AG09309 (cell line): Measurements from ENCODE around the gene GSDMA.
A peak's percentile ranks its signal among the peaks of the same experiment; 100 is the strongest.

Experiments used
- DNase-seq: peaks from one replicate; pipeline ENCODE4 v3.0.0-alpha.2; 2010; ENCODE audit warnings: low read depth
- H3K4me3 ChIP-seq: 2 replicates; pipeline ENCODE4 v1.5.1; 2011; ENCODE audit warnings: mild to moderate bottlenecking, low read depth, low read length, moderate library complexity; ENCODE audit not compliant: control insufficient read depth
- TF ChIP-seq, protein P1 (sequence below): IDR thresholded peaks from 2 replicates; pipeline ENCODE4 v1.5.1; 2011; ENCODE audit warnings: mild to moderate bottlenecking, low read depth, low read length, inconsistent platforms; ENCODE audit not compliant: insufficient read depth, control insufficient read depth; ENCODE audit errors: missing control alignments

GSDMA gene

DNA sequence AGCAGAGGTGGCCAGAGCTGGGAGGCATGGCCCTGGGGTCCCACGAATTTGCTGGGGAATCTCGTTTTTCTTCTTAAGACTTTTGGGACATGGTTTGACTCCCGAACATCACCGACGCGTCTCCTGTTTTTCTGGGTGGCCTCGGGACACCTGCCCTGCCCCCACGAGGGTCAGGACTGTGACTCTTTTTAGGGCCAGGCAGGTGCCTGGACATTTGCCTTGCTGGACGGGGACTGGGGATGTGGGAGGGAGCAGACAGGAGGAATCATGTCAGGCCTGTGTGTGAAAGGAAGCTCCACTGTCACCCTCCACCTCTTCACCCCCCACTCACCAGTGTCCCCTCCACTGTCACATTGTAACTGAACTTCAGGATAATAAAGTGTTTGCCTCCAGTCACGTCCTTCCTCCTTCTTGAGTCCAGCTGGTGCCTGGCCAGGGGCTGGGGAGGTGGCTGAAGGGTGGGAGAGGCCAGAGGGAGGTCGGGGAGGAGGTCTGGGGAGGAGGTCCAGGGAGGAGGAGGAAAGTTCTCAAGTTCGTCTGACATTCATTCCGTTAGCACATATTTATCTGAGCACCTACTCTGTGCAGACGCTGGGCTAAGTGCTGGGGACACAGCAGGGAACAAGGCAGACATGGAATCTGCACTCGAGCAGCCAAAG lies 54.7 kb downstream of the GSDMA start:
- TF ChIP-seq, protein P1, sequence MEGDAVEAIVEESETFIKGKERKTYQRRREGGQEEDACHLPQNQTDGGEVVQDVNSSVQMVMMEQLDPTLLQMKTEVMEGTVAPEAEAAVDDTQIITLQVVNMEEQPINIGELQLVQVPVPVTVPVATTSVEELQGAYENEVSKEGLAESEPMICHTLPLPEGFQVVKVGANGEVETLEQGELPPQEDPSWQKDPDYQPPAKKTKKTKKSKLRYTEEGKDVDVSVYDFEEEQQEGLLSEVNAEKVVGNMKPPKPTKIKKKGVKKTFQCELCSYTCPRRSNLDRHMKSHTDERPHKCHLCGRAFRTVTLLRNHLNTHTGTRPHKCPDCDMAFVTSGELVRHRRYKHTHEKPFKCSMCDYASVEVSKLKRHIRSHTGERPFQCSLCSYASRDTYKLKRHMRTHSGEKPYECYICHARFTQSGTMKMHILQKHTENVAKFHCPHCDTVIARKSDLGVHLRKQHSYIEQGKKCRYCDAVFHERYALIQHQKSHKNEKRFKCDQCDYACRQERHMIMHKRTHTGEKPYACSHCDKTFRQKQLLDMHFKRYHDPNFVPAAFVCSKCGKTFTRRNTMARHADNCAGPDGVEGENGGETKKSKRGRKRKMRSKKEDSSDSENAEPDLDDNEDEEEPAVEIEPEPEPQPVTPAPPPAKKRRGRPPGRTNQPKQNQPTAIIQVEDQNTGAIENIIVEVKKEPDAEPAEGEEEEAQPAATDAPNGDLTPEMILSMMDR = no peak
- no peak overlapping the region for H3K4me3 ChIP-seq
- no peak for DNase-seq

DNA sequence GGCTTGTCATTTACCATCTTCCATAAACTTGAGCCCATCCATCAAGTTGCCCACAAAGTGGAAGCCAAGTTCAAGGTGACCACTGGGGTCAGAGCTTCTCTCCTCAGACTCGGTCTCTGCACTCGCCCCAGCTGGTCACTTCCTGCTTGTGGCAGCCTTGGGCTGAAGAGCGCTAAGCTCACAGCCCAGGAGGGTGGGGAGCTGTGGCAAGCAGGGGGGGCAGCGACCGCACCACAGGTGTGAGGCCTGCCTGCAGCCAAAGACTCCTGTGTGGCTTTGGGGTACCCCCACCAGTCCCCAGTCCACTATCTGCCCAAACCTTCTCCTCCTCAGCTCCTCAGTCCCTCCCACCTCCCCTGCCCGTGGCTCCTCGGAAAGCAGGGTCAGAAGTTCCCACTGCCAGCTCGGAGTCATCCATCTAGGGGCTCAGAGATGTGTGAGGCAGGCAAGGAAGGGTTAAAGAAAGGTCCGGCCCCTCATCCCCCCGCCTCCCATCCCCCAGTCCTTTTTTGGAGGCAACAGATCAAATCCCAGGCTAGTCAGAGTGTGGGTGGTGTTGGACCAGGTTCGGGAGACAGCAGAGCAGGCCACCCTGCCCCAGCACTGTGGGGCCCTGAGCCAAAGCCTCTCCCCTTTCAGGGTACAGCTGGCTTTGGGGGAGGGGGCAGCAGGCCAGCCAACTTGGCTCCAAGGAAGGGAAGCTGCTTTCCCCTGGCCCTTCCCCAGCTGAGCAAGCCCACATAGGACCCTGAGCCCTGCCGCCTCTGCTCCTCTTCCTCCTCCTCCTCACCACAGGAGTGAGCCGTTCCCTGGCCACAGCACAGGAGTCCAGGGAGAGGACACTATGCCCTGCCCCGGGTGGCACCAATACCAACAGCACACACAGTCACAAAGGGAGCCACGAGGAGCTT lies 55.7 kb downstream of the GSDMA start:
- no peak overlapping the region for H3K4me3 ChIP-seq
- no peak for DNase-seq

DNA sequence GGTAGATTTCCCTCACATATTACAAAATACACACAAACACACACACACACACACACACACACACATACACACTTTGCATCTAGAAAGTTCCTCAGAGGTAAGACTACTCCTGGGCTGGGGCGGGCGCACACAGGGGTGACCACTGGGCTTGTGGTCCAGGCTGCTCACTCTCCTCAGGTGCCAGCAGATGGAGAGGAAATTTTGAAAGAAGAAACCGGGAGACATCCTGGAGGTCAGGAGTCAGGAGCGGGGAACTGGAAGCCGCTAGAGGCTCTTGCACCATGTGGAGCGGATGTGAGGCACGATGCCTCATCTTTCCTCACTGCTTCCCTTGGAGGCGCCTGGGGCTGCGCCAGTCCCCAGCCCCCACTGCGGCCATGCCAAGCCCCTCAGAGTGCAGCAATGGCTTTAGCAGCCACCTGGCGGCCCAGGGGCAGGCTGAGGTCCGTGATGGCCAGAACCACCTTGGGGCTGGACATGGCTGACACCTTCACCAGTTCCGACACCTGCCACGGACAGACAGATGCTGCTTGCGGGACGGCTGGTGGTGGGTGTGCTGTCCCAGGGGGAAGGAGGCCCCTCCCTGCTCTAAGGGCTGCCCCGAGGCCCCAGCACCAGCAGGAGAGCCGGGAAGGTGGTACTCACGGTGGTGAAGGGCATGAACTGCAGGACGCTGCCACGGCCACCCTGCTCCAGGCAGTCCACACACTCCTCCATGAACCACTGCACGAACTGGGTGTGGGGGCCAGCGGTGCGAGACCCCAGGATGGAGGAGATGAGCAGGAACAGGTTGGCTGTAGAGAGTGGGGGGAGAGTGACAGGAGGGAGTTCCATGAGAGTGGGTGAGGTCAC lies 56.6 kb downstream of the GSDMA start:
- no peak overlapping the region for H3K4me3 ChIP-seq
- TF ChIP-seq, protein P1 = no peak
- no peak for DNase-seq

More for the DNA sequence above, 55.7 kb downstream of the GSDMA start:
- TF ChIP-seq, protein P1 = no peak

DNA sequence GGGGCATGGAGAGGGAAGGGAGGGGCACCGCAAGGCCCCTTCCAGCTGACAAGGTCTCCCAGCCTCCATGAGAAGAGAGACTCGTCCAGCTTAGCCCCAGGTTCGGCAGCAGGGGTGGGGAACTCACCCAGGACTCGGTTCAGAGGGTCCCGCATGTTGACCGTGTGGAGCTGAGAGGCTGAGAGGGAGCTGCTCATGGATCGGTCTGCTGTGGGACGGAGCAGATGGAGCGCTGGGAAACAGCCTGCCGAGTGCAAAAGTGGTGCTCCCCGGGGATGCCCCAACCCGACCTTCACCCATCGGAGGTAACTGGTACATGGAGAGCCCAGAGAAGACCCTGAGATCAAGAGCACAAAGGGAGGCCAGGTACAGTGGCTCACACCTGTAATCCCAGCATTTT lies 57.3 kb downstream of the GSDMA start:
- TF ChIP-seq, protein P1 = no peak
- DNase-seq = no peak
- H3K4me3 ChIP-seq = no peak overlapping the region

DNA sequence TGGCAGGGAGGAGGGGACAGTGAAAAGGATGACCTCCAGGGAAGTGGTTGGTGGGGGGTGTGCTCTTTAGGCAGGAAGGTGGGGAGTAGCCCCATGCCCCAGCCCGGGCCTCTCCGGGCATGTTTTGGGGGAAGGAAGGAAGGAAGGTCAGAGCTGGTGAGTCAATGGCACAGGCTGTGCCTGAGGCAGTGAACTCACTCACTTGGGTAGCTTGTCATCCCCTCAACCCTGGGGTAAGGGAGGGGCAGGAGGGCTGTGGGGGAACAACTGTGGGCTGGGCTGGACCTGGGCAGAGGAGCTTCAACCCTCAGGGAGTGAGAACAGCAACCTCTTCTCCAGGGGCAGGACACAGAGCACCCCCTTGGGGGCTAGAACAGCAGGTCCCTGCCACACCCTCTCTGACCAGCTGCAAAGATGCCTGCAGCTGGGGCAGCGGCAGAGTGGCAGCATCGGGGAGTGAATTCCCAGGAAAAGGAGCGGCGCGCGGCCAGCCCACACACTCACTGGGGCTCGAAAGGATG lies 58.7 kb downstream of the GSDMA start:
- peak; percentile 29 for DNase-seq
- no peak overlapping the region for H3K4me3 ChIP-seq
- TF ChIP-seq, protein P1 = no peak

DNA sequence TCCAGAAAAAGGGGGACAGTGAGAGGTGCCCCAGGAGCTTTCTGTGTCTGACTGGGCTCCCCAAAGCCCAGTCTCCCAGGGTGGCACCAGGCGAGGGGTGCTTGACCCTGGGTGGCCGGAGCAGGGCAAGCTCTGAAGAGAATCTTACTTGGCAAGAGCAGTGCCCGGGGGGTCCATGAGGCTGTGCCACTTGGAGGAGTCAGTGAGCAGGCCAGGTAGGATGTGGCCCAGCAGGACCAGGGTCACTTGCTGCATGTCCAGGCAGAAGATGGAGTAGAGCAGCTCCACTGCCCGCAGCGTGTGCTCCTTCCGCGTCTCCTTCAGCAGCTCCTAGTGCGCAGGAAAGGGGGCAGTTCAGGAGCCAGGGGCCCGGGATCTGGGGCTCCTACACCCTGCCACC lies 59.7 kb downstream of the GSDMA start:
- TF ChIP-seq, protein P1 = no peak
- no peak overlapping the region for H3K4me3 ChIP-seq
- DNase-seq = no peak
